Astrocyte (in vitro differentiated cells and primary cell): ENCODE results near the gene INPP5A. TPM values are rescaled to one million over a fixed set of nuclear protein-coding genes. Genes with fewer than 3 reads are reported as not detected.
"Not testable (repeated sequence)": the region's sequence is repeated elsewhere in the genome, so short reads cannot be mapped to it uniquely, and the experiment has no call there.

Experiments
- DNase-seq: peaks from one replicate; pipeline ENCODE4 v3.0.0-alpha.2; 2010; ENCODE audit warnings: low read depth
- FAIRE-seq: peaks from 2 replicates; lab custom pipeline; 2011; peaks lifted over from hg19 to GRCh38; lab: Jason Lieb, UNC
- H2AFZ ChIP-seq: 2 replicates; pipeline ENCODE4 v1.6.0; 2012; ENCODE audit warnings: low read depth, low read length, inconsistent platforms
- H3K27ac ChIP-seq: 2 replicates; pipeline ENCODE4 v1.5.1; 2011; ENCODE audit warnings: low read depth, low read length, inconsistent platforms
- H3K27me3 ChIP-seq: 2 replicates; pipeline ENCODE4 v1.6.0; 2011; ENCODE audit warnings: low read length, inconsistent platforms; ENCODE audit not compliant: insufficient read depth
- H3K36me3 ChIP-seq: 2 replicates; pipeline ENCODE4 v1.5.1; 2011; ENCODE audit warnings: low read length, inconsistent platforms; ENCODE audit not compliant: insufficient read depth
- H3K4me1 ChIP-seq: 2 replicates; pipeline ENCODE4 v1.5.1; 2011; ENCODE audit warnings: low read length, inconsistent platforms; ENCODE audit not compliant: insufficient read depth
- H3K4me2 ChIP-seq: 2 replicates; pipeline ENCODE4 v1.6.0; 2012; ENCODE audit warnings: low read length, inconsistent platforms
- H3K4me3 ChIP-seq: 2 replicates; pipeline ENCODE4 v1.5.1; 2011; ENCODE audit warnings: low read depth, mild to moderate bottlenecking, low read length, inconsistent platforms; ENCODE audit not compliant: insufficient read depth
- H3K79me2 ChIP-seq: 2 replicates; pipeline ENCODE4 v1.6.0; 2012; ENCODE audit warnings: mild to moderate bottlenecking, low read length, inconsistent platforms; ENCODE audit not compliant: insufficient read depth
- H3K9ac ChIP-seq: 2 replicates; pipeline ENCODE4 v1.6.0; 2012; ENCODE audit warnings: mild to moderate bottlenecking, low read length, inconsistent platforms
- H3K9me3 ChIP-seq: 2 replicates; pipeline ENCODE4 v1.5.1; 2012; ENCODE audit warnings: low read depth, mild to moderate bottlenecking, low read length, inconsistent platforms; ENCODE audit not compliant: insufficient read depth
- H4K20me1 ChIP-seq: 2 replicates; pipeline ENCODE4 v1.6.0; 2012; ENCODE audit warnings: low read length, inconsistent platforms; ENCODE audit not compliant: insufficient read depth
- H3K27ac Mint-ChIP-seq: one replicate; pipeline ENCODE4 v1.8.0; 2021; ENCODE audit warnings: mild to moderate bottlenecking, mixed read lengths; ENCODE audit not compliant: unreplicated experiment
- H3K27me3 Mint-ChIP-seq: one replicate; pipeline ENCODE4 v1.8.0; 2021; ENCODE audit warnings: low read depth, mixed read lengths; ENCODE audit not compliant: unreplicated experiment
- H3K36me3 Mint-ChIP-seq: one replicate; pipeline ENCODE4 v1.8.0; 2021; ENCODE audit warnings: low read depth, mixed read lengths; ENCODE audit not compliant: unreplicated experiment
- H3K4me1 Mint-ChIP-seq: one replicate; pipeline ENCODE4 v1.8.0; 2021; ENCODE audit warnings: low read depth, mixed read lengths; ENCODE audit not compliant: unreplicated experiment
- H3K4me3 Mint-ChIP-seq: one replicate; pipeline ENCODE4 v1.8.0; 2021; ENCODE audit warnings: mild to moderate bottlenecking, moderate library complexity, mixed read lengths; ENCODE audit not compliant: unreplicated experiment
- H3K9me3 Mint-ChIP-seq: one replicate; pipeline ENCODE4 v1.8.0; 2021; ENCODE audit warnings: mild to moderate bottlenecking, mixed read lengths; ENCODE audit not compliant: unreplicated experiment
- EZH2 ChIP-seq: IDR thresholded peaks from 2 replicates; pipeline ENCODE4 v1.6.1; 2012; ENCODE audit warnings: mild to moderate bottlenecking, low read length, inconsistent platforms; ENCODE audit not compliant: insufficient read depth
- total RNA-seq: library from RNA; stranded (reverse); gene quantifications from 2 replicates; pipeline ENCODE4 v1.2.1, GENCODE V29; 2021
- TF ChIP-seq, protein P1 (sequence below): IDR thresholded peaks from 2 replicates; pipeline ENCODE4 v1.5.1; 2011; ENCODE audit warnings: low read depth, mild to moderate bottlenecking, inconsistent platforms, low read length, moderate library complexity; ENCODE audit not compliant: insufficient read depth

INPP5A gene
- total RNA-seq, 1 donor from 2014 or later, result 39.1 TPM

DNA sequence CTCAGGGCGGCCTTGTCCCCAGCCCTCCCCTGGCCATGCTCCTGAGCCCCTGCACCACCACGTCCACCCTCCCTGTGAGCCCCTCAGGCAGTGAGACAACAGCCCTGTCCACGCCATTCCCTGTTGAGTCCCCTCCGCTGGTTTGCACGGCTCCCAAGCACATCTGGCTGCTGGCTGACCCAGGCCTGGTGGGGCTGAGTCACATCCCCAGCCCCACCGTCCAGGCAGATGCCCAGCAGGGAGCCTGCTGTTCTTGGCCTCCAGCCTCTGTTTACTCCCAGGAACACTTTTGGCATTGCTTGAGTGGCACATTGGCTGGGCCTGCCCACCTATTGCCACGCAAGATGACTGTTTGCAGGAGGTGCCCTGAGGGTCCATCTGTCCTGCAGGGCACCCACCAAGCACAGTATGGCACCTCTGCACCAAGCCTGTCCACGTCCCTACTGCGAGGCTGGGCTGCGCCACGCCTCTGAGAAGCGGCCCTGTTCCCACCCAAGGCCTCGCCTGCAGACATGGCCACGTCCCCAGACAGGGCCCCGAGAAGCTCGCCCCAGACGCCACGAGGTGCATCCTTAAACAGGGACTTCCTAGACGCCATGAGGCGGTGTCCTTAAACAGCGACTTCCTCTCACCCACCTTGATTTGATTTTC lies 48.4 kb upstream of the INPP5A start:
- H3K27me3 Mint-ChIP-seq, result peaks cover 47% of the 10 kb centered on the region
- no peak overlapping the region for H3K4me3 ChIP-seq
- no peaks in the 10 kb centered on the region for H3K79me2 ChIP-seq
- no peaks in the 10 kb centered on the region for H4K20me1 ChIP-seq
- DNase-seq (peak; percentile 4), FAIRE-seq (no peak)
- no peaks in the 10 kb centered on the region for H3K9me3 ChIP-seq
- H3K9me3 Mint-ChIP-seq, result peaks cover 2% of the 10 kb centered on the region
- TF ChIP-seq, protein P1, sequence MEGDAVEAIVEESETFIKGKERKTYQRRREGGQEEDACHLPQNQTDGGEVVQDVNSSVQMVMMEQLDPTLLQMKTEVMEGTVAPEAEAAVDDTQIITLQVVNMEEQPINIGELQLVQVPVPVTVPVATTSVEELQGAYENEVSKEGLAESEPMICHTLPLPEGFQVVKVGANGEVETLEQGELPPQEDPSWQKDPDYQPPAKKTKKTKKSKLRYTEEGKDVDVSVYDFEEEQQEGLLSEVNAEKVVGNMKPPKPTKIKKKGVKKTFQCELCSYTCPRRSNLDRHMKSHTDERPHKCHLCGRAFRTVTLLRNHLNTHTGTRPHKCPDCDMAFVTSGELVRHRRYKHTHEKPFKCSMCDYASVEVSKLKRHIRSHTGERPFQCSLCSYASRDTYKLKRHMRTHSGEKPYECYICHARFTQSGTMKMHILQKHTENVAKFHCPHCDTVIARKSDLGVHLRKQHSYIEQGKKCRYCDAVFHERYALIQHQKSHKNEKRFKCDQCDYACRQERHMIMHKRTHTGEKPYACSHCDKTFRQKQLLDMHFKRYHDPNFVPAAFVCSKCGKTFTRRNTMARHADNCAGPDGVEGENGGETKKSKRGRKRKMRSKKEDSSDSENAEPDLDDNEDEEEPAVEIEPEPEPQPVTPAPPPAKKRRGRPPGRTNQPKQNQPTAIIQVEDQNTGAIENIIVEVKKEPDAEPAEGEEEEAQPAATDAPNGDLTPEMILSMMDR, result no peak
- no peak for TF ChIP-seq EZH2
- no peaks in the 10 kb centered on the region for H3K36me3 ChIP-seq
- H3K27ac Mint-ChIP-seq, result no peak overlapping the region
- no peak overlapping the region for H3K9ac ChIP-seq
- H3K36me3 Mint-ChIP-seq, result no peaks in the 10 kb centered on the region
- peak overlapping the region; percentile 56 for H3K4me2 ChIP-seq
- no peaks in the 10 kb centered on the region for H3K27me3 ChIP-seq
- no peak overlapping the region for H3K4me3 Mint-ChIP-seq
- H3K4me1 Mint-ChIP-seq, result no peaks in the 10 kb centered on the region
- no peak overlapping the region for H3K27ac ChIP-seq
- H3K4me1 ChIP-seq, result peaks cover 10% of the 10 kb centered on the region
- no peak overlapping the region for H2AFZ ChIP-seq

DNA sequence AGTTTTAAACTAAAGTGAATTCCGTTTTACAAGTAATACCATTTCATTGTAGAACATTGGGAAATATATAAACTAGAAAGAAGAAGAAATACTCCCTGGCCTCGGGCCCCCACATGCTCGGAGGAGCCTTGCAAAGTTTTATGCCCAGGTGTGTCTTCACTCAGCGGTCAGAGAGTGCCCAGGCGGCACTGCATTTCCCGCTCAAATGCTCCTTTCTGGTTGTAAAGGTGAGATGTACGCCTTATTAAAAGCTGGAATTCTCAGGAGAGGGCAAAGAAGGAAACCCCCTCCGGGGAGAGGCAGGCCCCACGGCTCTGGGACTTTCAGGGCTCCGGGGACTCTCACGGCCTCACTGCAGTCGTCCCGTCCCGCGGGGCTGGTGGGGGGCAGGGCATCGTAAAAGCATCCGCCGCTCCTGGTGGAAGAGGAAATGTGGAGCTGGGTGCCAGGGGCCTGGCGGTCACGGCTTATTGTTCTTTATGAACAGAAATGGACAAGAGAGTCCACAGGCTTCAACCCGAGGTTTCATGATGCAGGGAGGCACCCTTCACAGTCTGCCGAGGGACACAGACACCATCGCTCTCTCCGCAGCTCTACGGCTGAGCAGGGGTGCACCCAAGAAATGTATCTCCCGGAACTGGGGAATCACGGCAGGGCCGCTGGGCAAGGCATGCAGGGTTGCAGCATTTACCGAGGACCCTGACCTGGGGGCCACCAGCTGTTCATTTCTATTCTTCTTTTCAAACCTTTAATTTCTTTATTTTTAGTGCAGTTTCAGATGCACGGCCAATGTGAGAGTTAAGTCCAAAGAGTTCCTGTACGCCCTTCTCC lies 47.7 kb upstream of the INPP5A start:
- no peak overlapping the region for H3K4me3 Mint-ChIP-seq
- no peaks in the 10 kb centered on the region for H3K27me3 ChIP-seq
- no peaks in the 10 kb centered on the region for H3K9me3 ChIP-seq
- H3K27me3 Mint-ChIP-seq, result peaks cover 51% of the 10 kb centered on the region
- DNase-seq (no peak), FAIRE-seq (no peak)
- no peak overlapping the region for H3K4me2 ChIP-seq
- H3K27ac Mint-ChIP-seq, result no peak overlapping the region
- peaks cover 2% of the 10 kb centered on the region for H3K9me3 Mint-ChIP-seq
- H2AFZ ChIP-seq, result no peak overlapping the region
- no peaks in the 10 kb centered on the region for H3K36me3 ChIP-seq
- H3K4me1 ChIP-seq, result peaks cover 10% of the 10 kb centered on the region
- no peaks in the 10 kb centered on the region for H3K4me1 Mint-ChIP-seq
- H3K27ac ChIP-seq, result no peak overlapping the region
- H3K79me2 ChIP-seq, result no peaks in the 10 kb centered on the region
- no peak for TF ChIP-seq EZH2
- TF ChIP-seq, protein P1, result no peak
- H3K9ac ChIP-seq, result no peak overlapping the region
- no peaks in the 10 kb centered on the region for H3K36me3 Mint-ChIP-seq
- no peaks in the 10 kb centered on the region for H4K20me1 ChIP-seq
- no peak overlapping the region for H3K4me3 ChIP-seq

DNA sequence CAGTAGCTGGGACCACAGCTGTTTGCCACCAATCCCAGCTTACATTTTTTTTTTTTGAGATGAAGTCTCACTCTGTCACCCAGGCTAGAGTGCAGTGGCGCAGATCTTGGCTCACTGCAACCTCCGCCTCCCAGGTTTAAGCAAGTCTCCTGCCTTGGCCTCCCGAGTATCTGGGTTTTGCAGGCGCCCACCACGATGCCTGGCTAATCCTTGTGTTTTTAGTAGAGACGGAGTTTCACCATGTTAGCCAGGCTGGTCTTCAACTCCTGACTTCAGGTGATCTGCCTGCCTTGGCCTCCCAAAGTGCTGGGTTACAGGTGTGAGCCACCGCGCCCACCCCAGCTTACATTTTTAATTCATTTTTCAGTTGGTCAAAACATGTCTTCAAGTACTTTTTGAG lies 46.1 kb upstream of the INPP5A start:
- H3K9me3 ChIP-seq, H3K4me1 Mint-ChIP-seq, H3K27ac ChIP-seq, H3K79me2 ChIP-seq, H3K27ac Mint-ChIP-seq, H4K20me1 ChIP-seq, H3K27me3 ChIP-seq, DNase-seq, H3K36me3 ChIP-seq, H3K9me3 Mint-ChIP-seq, H3K4me3 ChIP-seq, FAIRE-seq, H3K36me3 Mint-ChIP-seq, H3K4me3 Mint-ChIP-seq, H2AFZ ChIP-seq, H3K4me1 ChIP-seq, H3K4me2 ChIP-seq, H3K9ac ChIP-seq: not testable (repeated sequence)
- H3K27me3 Mint-ChIP-seq, result peaks cover 46% of the 10 kb centered on the region
